ENCODE results near the gene SHLD1.

Gene SHLD1

GRCh38 chr20:5822569-5822968 lies 72.4 kb downstream of the SHLD1 start:
- no peak overlapping the region for H2AK5ac ChIP-seq (ENCODE audit: low read length, severe bottlenecking)
- H3K23ac ChIP-seq (ENCODE audit: low read length in 2 of 2): no peak overlapping the region
- H3K18ac ChIP-seq (ENCODE audit: low read depth in 1 of 2, low read length in 2 of 2): no peak overlapping the region
- no peak for DNase-seq
- H3K27me3 ChIP-seq (ENCODE audit: control insufficient read depth in 1 of 2, insufficient read depth in 1 of 2, low read length in 2 of 2): no peaks in the 10 kb centered on the region
- H2BK5ac ChIP-seq (ENCODE audit: low read depth, low read length, poor library complexity, severe bottlenecking): no peak overlapping the region
- no peak overlapping the region for H2BK15ac ChIP-seq (ENCODE audit: low read depth, poor library complexity, severe bottlenecking)
- H3K9me3 ChIP-seq (ENCODE audit: control insufficient read depth, low read length): no peaks in the 10 kb centered on the region
- H2BK12ac ChIP-seq (ENCODE audit: low read length in 2 of 2): no peak overlapping the region
- H3K14ac ChIP-seq (ENCODE audit: low read length in 2 of 2): no peak overlapping the region
- 80% methylated on average over 3 of the region's 3 CpGs for WGBS
- H3K4me1 ChIP-seq (ENCODE audit: control insufficient read depth, insufficient read depth, low read depth, low read length): peaks cover 3% of the 10 kb centered on the region
- H3K4ac ChIP-seq (ENCODE audit: low read depth in 1 of 2, low read length in 2 of 2): no peak overlapping the region
- H3K4me3 ChIP-seq (ENCODE audit: insufficient read depth in 1 of 2, low read depth in 1 of 2, low read length in 2 of 2): no peak overlapping the region
- H3K4me2 ChIP-seq (ENCODE audit: low read length, poor library complexity, severe bottlenecking): no peak overlapping the region
- H2BK120ac ChIP-seq (ENCODE audit: low read depth, low read length): no peak overlapping the region
- H4K91ac ChIP-seq (ENCODE audit: low read length): no peak overlapping the region
- no peak overlapping the region for H3K9ac ChIP-seq (ENCODE audit: low read length)
- H2AFZ ChIP-seq (ENCODE audit: low read depth, low read length): no peak overlapping the region
- no peaks in the 10 kb centered on the region for H3K36me3 ChIP-seq (ENCODE audit: control insufficient read depth in 1 of 2, insufficient read depth in 2 of 2, low read depth in 1 of 2, low read length in 2 of 2)
- no peak overlapping the region for H4K8ac ChIP-seq (ENCODE audit: low read length)
- no peak overlapping the region for H3K27ac ChIP-seq (ENCODE audit: low read length, poor library complexity, severe bottlenecking)
- no peaks in the 10 kb centered on the region for H3K79me1 ChIP-seq (replicated peaks; ENCODE audit: low read length, poor library complexity, severe bottlenecking)

- Histone ChIP-seq H2AFZ (ENCODE audit: low read depth, low read length) (no peak overlapping the region), H2BK15ac (ENCODE audit: low read depth, poor library complexity, severe bottlenecking) (no peak overlapping the region), H3K9ac (ENCODE audit: low read length) (no peak overlapping the region), H3K4me3 (ENCODE audit: insufficient read depth in 1 of 2, low read depth in 1 of 2, low read length in 2 of 2) (no peak overlapping the region), H3K27ac (ENCODE audit: low read length, poor library complexity, severe bottlenecking) (no peak overlapping the region), H3K4me1 (ENCODE audit: control insufficient read depth, insufficient read depth, low read depth, low read length) (peaks cover 3% of the 10 kb centered on the region), H3K14ac (ENCODE audit: low read length in 2 of 2) (no peak overlapping the region), H3K18ac (ENCODE audit: low read depth in 1 of 2, low read length in 2 of 2) (no peak overlapping the region), H3K27me3 (ENCODE audit: control insufficient read depth in 1 of 2, insufficient read depth in 1 of 2, low read length in 2 of 2) (no peaks in the 10 kb centered on the region), H3K23ac (ENCODE audit: low read length in 2 of 2) (no peak overlapping the region), H3K4me2 (ENCODE audit: low read length, poor library complexity, severe bottlenecking) (no peak overlapping the region), H4K91ac (ENCODE audit: low read length) (no peak overlapping the region), H3K36me3 (ENCODE audit: control insufficient read depth in 1 of 2, insufficient read depth in 2 of 2, low read depth in 1 of 2, low read length in 2 of 2) (no peaks in the 10 kb centered on the region), H2AK5ac (ENCODE audit: low read length, severe bottlenecking) (no peak overlapping the region), H2BK5ac (ENCODE audit: low read depth, low read length, poor library complexity, severe bottlenecking) (no peak overlapping the region), H3K4ac (ENCODE audit: low read depth in 1 of 2, low read length in 2 of 2) (no peak overlapping the region), H4K8ac (ENCODE audit: low read length) (no peak overlapping the region), H2BK120ac (ENCODE audit: low read depth, low read length) (no peak overlapping the region), H3K9me3 (ENCODE audit: control insufficient read depth, low read length) (no peaks in the 10 kb centered on the region), H2BK12ac (ENCODE audit: low read length in 2 of 2) (no peak overlapping the region), H3K79me1 (replicated peaks; ENCODE audit: low read length, poor library complexity, severe bottlenecking) (no peaks in the 10 kb centered on the region)
- WGBS: 63% methylated on average over 8 of the region's 9 CpGs
- DNase-seq: no peak
These were observed 75.0 kb downstream of the SHLD1 start for GRCh38 chr20:5825130-5825719.

- Histone ChIP-seq H3K27me3 (ENCODE audit: control insufficient read depth in 1 of 2, insufficient read depth in 1 of 2, low read length in 2 of 2) (no peaks in the 10 kb centered on the region), H3K79me1 (replicated peaks; ENCODE audit: low read length, poor library complexity, severe bottlenecking) (no peaks in the 10 kb centered on the region), H2BK5ac (ENCODE audit: low read depth, low read length, poor library complexity, severe bottlenecking) (no peak overlapping the region), H3K27ac (ENCODE audit: low read length, poor library complexity, severe bottlenecking) (no peak overlapping the region), H3K23ac (ENCODE audit: low read length in 2 of 2) (no peak overlapping the region), H3K9me3 (ENCODE audit: control insufficient read depth, low read length) (no peaks in the 10 kb centered on the region), H2BK120ac (ENCODE audit: low read depth, low read length) (no peak overlapping the region), H3K4me3 (ENCODE audit: insufficient read depth in 1 of 2, low read depth in 1 of 2, low read length in 2 of 2) (no peak overlapping the region), H3K36me3 (ENCODE audit: control insufficient read depth in 1 of 2, insufficient read depth in 2 of 2, low read depth in 1 of 2, low read length in 2 of 2) (no peaks in the 10 kb centered on the region), H3K14ac (ENCODE audit: low read length in 2 of 2) (no peak overlapping the region), H2AK5ac (ENCODE audit: low read length, severe bottlenecking) (no peak overlapping the region), H3K9ac (ENCODE audit: low read length) (no peak overlapping the region), H3K4me1 (ENCODE audit: control insufficient read depth, insufficient read depth, low read depth, low read length) (peaks cover 3% of the 10 kb centered on the region), H3K18ac (ENCODE audit: low read depth in 1 of 2, low read length in 2 of 2) (no peak overlapping the region), H4K91ac (ENCODE audit: low read length) (no peak overlapping the region), H2BK12ac (ENCODE audit: low read length in 2 of 2) (no peak overlapping the region), H2BK15ac (ENCODE audit: low read depth, poor library complexity, severe bottlenecking) (no peak overlapping the region), H4K8ac (ENCODE audit: low read length) (peak overlapping the region; percentile 37), H2AFZ (ENCODE audit: low read depth, low read length) (no peak overlapping the region), H3K4me2 (ENCODE audit: low read length, poor library complexity, severe bottlenecking) (no peak overlapping the region), H3K4ac (ENCODE audit: low read depth in 1 of 2, low read length in 2 of 2) (no peak overlapping the region)
- 86% methylated on average over 13 of the region's 15 CpGs for WGBS
- no peak for DNase-seq
These were observed 77.1 kb downstream of the SHLD1 start for GRCh38 chr20:5827098-5827853.

GRCh38 chr20:5827861-5828260 lies 77.7 kb downstream of the SHLD1 start:
- Histone ChIP-seq H3K9me3 (ENCODE audit: control insufficient read depth, low read length) (no peaks in the 10 kb centered on the region), H3K79me1 (replicated peaks; ENCODE audit: low read length, poor library complexity, severe bottlenecking) (no peaks in the 10 kb centered on the region)

More at GRCh38 chr20:5827861-5828260, 77.7 kb downstream of the SHLD1 start:
- H4K8ac ChIP-seq (ENCODE audit: low read length): no peak overlapping the region
- peaks cover 4% of the 10 kb centered on the region for H3K4me1 ChIP-seq (ENCODE audit: control insufficient read depth, insufficient read depth, low read depth, low read length)
- H3K9ac ChIP-seq (ENCODE audit: low read length): no peak overlapping the region
- no peak overlapping the region for H3K27ac ChIP-seq (ENCODE audit: low read length, poor library complexity, severe bottlenecking)
- H3K36me3 ChIP-seq (ENCODE audit: control insufficient read depth in 1 of 2, insufficient read depth in 2 of 2, low read depth in 1 of 2, low read length in 2 of 2): no peaks in the 10 kb centered on the region
- no peaks in the 10 kb centered on the region for H3K27me3 ChIP-seq (ENCODE audit: control insufficient read depth in 1 of 2, insufficient read depth in 1 of 2, low read length in 2 of 2)
- H2AFZ ChIP-seq (ENCODE audit: low read depth, low read length): no peak overlapping the region
- no peak for DNase-seq
- H3K4me3 ChIP-seq (ENCODE audit: insufficient read depth in 1 of 2, low read depth in 1 of 2, low read length in 2 of 2): no peak overlapping the region
- H4K91ac ChIP-seq (ENCODE audit: low read length): no peak overlapping the region
- no peak overlapping the region for H3K23ac ChIP-seq (ENCODE audit: low read length in 2 of 2)
- H3K14ac ChIP-seq (ENCODE audit: low read length in 2 of 2): no peak overlapping the region
- H2BK120ac ChIP-seq (ENCODE audit: low read depth, low read length): no peak overlapping the region
- no peak overlapping the region for H3K4ac ChIP-seq (ENCODE audit: low read depth in 1 of 2, low read length in 2 of 2)
- H3K4me2 ChIP-seq (ENCODE audit: low read length, poor library complexity, severe bottlenecking): no peak overlapping the region
- H3K18ac ChIP-seq (ENCODE audit: low read depth in 1 of 2, low read length in 2 of 2): no peak overlapping the region
- H2AK5ac ChIP-seq (ENCODE audit: low read length, severe bottlenecking): no peak overlapping the region
- 100% methylated on average over 1 of the region's 1 CpG for WGBS
- H2BK15ac ChIP-seq (ENCODE audit: low read depth, poor library complexity, severe bottlenecking): no peak overlapping the region
- no peak overlapping the region for H2BK5ac ChIP-seq (ENCODE audit: low read depth, low read length, poor library complexity, severe bottlenecking)
- H2BK12ac ChIP-seq (ENCODE audit: low read length in 2 of 2): no peak overlapping the region

All from mesenchymal stem cell (in vitro differentiated cells and primary cell).